ENCODE measurements around the gene TTYH3. TPM values are rescaled to one million over a fixed set of nuclear protein-coding genes. Genes with fewer than 3 reads are reported as not detected.

TTYH3 gene
- total and polyA plus RNA-seq, 2 of the 13 experiments (the other 11 are each of a cell fraction or from before 2014, with no cell fraction given) = 26.3 to 50.0 TPM

DNA sequence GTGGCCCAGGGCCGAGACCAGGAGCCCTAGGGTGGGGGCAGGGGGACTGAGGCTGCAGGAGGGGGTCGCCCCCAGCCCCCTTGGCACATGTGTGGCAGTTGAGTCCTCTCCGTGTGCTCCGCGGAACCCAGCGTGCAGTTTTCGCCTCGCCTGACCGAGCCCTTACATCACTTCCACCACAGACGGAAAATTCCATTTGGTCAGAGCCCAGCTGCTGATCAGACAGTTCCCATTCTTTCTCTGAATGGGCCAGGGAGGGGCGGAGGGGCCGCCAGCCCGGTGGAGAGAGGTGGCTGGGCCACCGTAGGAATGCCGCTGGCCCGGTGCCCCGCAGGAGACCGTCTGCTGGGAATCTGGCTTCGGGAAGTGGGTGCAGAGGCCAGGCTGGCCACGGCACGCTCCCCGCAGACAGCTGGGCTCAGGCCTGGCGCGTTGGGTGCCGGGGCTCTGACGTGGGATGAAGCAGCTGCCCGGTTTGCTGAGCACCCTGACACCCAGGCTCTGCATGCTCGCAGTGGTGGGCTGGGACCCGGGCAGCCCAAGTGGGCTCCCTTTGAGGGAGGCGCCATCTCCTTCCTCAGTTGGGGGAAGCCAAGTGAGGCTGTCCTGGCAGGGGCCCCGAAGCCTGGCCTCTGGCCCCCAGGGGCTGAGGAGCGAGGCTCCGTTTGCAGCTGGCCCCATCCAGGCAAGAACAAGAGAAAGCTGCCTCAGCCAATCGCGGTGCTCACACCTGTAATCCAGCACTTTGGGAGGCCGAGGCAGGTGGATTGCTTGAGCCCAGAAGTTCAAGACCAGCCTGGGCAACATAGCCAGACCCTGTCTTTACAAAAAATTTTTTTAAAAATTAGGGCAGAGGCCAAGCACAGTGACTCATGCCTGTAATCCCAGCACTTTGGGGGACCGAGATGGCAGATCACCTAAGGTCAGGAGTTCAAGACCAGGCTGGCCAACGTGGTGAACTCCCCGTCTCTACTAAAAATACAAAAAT lies 9.9 kb downstream of the TTYH3 start (continued):
- no peak for TF ChIP-seq ZBTB39 (CRISPR knock-in tag; IDR thresholded peaks at IDR 0.05)
- no peak for TF ChIP-seq DZIP1 (CRISPR knock-in tag; IDR thresholded peaks at IDR 0.05)
- peak; percentile 72 for TF ChIP-seq CEBPG (CRISPR knock-in tag; IDR thresholded peaks at IDR 0.05)
- TF ChIP-seq ZNF232 (CRISPR knock-in tag; IDR thresholded peaks at IDR 0.05; ENCODE audit: borderline replicate concordance) = no peak
- TF ChIP-seq AGO1 (IDR thresholded peaks at IDR 0.05; ENCODE audit: low read depth, low read length, poor library complexity, severe bottlenecking) = no peak
- no peak for TF ChIP-seq ZNF660 (CRISPR knock-in tag; IDR thresholded peaks at IDR 0.05; ENCODE audit: borderline replicate concordance, low read depth)
- TF ChIP-seq, protein P1, sequence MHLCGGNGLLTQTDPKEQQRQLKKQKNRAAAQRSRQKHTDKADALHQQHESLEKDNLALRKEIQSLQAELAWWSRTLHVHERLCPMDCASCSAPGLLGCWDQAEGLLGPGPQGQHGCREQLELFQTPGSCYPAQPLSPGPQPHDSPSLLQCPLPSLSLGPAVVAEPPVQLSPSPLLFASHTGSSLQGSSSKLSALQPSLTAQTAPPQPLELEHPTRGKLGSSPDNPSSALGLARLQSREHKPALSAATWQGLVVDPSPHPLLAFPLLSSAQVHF (CRISPR knock-in tag; IDR thresholded peaks at IDR 0.05) = no peak
- TF ChIP-seq SSRP1 (CRISPR knock-in tag; IDR thresholded peaks at IDR 0.05) = no peak
- TF ChIP-seq ZSCAN12 (CRISPR knock-in tag; IDR thresholded peaks at IDR 0.05) = no peak
- TF ChIP-seq, protein P2, sequence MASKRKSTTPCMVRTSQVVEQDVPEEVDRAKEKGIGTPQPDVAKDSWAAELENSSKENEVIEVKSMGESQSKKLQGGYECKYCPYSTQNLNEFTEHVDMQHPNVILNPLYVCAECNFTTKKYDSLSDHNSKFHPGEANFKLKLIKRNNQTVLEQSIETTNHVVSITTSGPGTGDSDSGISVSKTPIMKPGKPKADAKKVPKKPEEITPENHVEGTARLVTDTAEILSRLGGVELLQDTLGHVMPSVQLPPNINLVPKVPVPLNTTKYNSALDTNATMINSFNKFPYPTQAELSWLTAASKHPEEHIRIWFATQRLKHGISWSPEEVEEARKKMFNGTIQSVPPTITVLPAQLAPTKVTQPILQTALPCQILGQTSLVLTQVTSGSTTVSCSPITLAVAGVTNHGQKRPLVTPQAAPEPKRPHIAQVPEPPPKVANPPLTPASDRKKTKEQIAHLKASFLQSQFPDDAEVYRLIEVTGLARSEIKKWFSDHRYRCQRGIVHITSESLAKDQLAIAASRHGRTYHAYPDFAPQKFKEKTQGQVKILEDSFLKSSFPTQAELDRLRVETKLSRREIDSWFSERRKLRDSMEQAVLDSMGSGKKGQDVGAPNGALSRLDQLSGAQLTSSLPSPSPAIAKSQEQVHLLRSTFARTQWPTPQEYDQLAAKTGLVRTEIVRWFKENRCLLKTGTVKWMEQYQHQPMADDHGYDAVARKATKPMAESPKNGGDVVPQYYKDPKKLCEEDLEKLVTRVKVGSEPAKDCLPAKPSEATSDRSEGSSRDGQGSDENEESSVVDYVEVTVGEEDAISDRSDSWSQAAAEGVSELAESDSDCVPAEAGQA (IDR thresholded peaks at IDR 0.05; ENCODE audit: low read depth) = no peak
- TF ChIP-seq, protein P2 (CRISPR knock-in tag; IDR thresholded peaks at IDR 0.05; ENCODE audit: borderline replicate concordance) = no peak
- no peak for TF ChIP-seq MEIS1 (CRISPR knock-in tag; IDR thresholded peaks at IDR 0.05; ENCODE audit: borderline replicate concordance)
- peak; percentile 68; the same call in 1 of the 2 replicates for TF ChIP-seq ZNF784 (CRISPR knock-in tag; IDR thresholded peaks at IDR 0.05; ENCODE audit: borderline replicate concordance)
- TF ChIP-seq IRF2 (CRISPR knock-in tag; IDR thresholded peaks at IDR 0.05) = peak; percentile 54; the same call in 1 of the 2 replicates
- peak; percentile 63 for TF ChIP-seq ZNF121 (CRISPR knock-in tag; IDR thresholded peaks at IDR 0.05)
- peak; percentile 84 for TF ChIP-seq ZBTB38 (CRISPR knock-in tag; IDR thresholded peaks at IDR 0.05)

Data from HepG2 (cell line).